ENCODE data around the gene ETFDH.

GRCh38 chr4:158678767-158679166, 6.7 kb downstream of the ETFDH start:
- TF ChIP-seq ZNF488 (tag by site-specific recombination; IDR thresholded peaks at IDR 0.05) (no peak), PBX3 (CRISPR knock-in tag; IDR thresholded peaks at IDR 0.05) (no peak), ZBTB7A (tag by site-specific recombination; IDR thresholded peaks at IDR 0.05; ENCODE audit: low read depth) (no peak), CTCF (tag by site-specific recombination; IDR thresholded peaks at IDR 0.05) (no peak)
